ELR (cell line): ENCODE results near the gene SLC19A1.
A peak's percentile ranks its signal among the peaks of the same experiment; 100 is the strongest.

Source experiments
- DNase-seq: peaks from one replicate; pipeline ENCODE4 v3.0.0-alpha.2; 2015; ENCODE audit warnings: low read depth

Gene SLC19A1

DNA sequence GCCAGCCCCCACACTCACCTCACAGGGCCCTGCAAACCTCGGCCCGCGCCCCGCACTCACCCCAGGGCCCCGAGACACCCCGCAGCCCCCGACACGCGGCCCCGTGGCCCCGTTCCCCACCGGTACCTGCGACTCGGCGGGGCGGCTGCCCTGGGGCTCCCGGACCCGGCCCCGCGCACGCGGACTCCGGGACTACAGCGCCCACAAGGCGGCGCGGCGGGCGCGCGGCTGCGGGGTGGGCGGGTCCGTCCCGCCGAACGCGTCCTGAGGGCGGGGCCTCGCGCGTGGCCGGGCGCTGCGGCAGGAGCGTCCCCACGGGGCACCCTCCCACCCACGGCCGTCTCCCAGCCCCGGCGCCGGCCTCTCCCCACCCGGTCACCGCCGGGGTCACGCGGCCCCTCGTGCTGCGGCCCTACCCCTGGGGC lies at the start of gene SLC19A1:
Gene SLC19A1, minus strand, starts transcription at position 199 of the 425 bp plus-strand sequence. CDS start 4,481 bp downstream, outside the sequence.
- peak; percentile 69 for DNase-seq

- no peak for DNase-seq
These were observed 49.5 kb upstream of the SLC19A1 start for GRCh38 chr21:45591619-45592207.

DNA sequence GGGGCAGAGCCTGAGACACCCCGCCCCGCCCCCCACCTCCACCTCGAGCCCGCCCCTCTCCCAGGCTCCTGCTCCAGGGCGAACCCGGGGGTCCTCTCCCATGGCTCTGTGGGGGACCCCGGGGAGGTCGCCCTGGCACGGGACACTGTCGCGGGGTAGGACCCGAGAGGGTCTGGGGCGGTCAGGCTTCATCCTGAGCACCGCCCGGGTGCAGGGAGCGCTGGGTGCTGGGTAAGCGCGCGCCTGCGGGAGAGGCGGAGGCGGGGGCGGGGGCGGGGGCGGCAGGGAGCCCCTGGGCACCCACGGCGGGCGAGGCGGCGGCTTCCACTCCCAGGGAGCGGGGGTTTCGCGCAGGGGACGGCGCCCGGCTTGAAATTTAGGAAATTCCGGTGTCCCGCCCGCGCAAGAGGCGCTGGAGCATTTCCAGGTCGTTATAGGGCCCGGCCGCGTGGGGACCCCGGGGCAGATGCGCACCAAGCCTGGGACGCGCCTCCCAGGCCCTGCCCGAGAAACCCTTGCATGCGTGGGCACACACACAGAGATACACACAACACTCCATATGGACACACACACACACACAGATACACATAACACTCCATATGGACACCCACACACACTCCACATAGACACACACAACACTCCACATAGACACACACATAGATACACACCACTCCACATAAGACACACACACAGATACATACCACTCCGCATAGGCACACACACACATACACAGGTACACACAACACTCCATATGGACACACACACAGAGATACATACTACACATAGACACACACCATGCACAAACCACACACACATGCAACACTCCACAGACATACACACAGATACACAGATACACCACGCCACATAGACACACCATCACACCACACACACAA lies 48.7 kb upstream of the SLC19A1 start:
- no peak for DNase-seq

DNA sequence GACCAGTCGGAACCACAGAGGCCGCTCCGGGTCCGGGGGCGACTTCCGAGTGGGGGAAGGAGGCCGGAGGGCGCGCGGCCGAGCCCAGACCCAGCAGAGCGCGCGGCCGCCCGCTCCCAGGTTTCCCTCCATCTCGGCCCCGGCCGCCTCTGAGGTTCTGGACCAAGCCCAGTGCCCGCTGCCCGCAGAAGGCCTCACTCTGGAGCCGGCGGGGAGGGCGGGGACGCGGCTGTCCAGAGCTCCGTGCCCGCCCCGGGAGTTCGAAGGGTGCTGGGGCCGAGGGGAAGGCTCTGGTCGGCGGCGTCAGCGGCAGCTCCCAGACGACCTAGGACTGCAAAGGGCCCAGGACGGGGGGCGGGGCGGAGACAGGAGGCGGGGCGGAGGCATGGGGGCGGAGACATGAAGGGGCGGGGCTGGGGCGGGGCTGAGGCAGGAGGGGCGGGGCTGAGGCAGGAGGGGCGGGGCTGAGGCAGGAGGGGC lies 48.0 kb upstream of the SLC19A1 start:
- DNase-seq, result no peak

DNA sequence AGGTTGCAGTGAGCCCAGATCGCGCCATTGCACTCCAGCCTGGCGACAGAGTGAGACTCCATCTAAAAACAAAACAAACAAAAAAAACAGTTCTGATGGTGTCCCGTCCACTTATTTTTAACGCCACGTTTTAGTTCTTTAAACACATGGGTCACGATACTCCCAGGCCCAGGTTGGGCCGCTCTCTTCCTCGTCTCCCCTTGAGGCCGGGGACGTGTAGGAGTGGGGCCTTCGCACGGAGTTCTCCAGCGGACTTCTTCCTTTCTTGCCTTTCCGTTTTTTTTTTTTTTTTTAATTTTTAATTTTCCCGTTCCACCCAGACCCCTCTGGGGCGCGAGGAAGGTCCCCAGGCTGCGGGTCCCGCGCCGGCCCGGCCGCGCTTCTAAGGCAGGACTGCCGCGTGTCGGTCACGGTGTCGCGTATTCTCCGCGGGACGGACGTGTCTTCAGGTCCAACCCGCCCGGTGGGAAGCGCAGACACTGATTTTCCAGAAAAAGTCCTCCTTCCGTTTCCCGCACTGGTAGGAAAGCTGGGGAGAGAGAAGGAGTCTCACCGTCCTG lies 47.5 kb upstream of the SLC19A1 start:
- DNase-seq, result no peak

DNA sequence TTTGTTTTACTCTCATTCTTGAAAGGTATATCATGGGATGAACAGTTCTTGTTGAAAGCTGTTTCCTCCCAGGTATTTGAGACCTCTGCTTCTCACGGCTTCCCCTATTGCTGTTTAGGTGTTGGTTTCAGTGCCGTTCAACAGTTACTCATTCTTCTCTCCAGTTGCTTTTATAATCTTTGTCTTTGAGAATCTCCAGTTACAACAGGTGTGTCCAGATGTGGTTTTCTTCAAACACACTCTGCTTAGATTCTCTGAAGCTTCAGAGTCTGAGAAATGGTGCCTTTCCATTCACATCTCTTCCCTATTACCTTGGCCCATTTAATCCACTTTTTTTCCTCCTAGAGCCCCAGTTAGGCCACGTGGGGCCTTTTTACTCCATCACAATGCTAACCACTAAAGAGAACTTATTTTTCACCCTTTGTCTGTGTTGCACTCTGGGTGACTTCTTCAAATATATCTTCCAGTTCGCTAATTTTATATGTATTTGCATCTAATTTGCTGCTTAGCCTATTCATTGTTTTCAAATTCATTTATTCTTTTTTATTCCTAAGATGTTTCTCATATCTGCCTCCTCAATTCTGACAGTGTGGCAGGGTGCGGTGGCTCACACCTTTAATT lies 46.7 kb upstream of the SLC19A1 start:
- no peak for DNase-seq

- DNase-seq, result no peak
These were observed 46.0 kb upstream of the SLC19A1 start for GRCh38 chr21:45588086-45588825.

GRCh38 chr21:45586289-45586858 lies 44.1 kb upstream of the SLC19A1 start:
- peak; percentile 26 for DNase-seq

DNA sequence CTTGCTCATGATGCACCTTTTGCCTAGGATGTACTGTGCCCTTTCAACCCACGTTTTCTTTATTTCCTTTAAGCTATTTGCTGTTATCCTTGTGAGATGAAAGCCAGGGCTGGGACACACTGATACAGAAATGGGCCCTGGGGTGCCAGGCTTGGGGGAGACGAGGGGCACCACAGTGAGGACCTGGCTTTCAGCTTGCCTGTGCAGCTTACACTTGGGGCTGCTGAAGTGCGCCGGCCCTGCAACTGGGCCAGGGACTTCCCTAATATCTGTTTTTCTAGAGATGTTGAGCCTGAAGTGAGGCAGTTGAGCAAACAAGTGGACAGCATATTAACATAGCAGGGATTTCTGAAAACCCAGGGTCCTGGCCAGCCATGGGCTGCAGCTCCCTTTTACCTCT lies 42.5 kb upstream of the SLC19A1 start:
- DNase-seq, result no peak

DNA sequence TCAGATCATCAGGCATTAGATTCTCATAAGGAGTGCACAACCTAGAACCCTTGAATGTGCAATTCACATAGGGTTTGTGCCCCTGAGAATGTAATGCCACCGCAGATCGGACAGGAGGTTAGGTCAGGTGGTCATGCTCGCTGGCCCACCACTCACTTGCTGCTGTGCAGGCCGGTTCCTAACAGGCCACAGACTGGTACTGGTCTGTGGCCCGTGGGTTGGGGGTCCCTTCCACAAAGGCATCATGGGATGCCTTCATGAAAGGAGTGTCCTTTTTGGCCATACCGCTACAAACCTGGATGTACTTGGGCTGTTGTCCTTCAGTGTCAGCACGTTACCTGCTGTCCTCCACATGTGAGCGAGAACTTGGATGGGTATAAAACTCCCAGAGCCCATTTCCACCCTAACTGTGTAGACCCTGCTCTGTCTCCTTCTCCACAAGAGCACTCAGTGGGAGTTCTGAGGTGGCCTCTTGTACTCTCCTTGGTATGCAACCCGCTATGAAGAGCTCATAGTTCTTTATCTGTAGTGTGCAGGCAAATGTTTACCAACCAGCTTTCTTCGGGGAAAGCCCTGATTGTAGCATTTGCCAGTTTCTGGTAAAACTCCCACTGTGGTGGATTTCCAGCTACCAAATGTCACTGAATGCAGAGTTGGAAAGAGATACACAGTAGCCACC lies 41.7 kb upstream of the SLC19A1 start:
- no peak for DNase-seq

DNA sequence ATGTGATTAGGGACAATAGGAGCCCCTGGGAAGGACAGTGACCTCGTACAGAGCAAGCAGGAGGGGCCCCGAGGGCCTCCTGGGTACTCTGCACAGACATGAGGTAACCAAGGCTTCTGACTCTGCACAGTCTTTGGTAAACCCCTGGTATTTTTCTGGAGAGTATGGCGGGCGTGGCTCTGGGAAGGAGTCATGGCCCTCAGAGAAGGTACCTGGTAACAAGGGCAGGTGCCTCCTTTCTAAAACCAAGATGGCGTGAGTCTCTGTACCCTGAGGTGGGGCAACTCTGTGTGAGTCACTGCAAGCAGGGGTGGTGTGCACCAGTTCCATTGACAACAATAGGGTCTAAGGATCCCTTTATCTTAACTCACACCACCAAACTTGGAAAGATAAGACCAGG lies 39.9 kb upstream of the SLC19A1 start:
- DNase-seq, result no peak

GRCh38 chr21:45581322-45581712 lies 39.1 kb upstream of the SLC19A1 start:
- DNase-seq, result no peak

DNA sequence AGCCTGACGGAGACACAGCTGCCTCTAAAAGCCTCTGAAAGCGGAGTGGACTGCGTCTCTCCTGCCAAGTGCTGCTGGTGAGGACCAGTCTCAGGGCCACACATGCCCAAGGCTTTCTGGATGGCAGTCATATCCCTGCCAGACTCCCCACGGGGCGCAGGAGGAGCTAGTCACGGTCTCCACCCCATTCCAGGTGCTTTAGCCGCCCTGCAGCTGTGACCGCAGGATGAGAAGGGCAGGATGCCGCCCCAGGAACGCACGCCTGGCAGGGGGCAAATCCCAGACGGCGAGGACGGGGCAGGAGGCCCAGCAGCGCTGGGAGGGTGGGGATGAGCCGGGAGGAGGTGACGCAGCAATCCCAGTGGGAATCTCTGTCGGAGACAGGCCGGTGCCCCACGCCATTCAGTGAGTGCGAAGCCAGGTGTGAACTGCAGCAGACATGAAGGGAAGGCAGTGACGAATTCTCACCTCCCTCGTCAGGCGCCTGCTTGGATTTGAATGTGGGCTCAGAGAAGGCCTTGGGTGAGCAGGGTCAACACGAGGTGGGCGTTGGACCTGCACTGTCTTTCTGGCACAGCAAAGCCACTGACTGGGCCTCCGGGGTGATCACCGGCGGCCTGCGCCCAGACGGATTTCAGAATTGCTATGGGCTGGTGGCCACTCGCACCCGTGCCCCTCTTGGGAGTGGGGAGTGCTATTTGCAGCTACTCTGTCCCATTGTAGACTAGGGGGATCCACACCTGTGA lies 38.5 kb upstream of the SLC19A1 start:
- no peak for DNase-seq

DNA sequence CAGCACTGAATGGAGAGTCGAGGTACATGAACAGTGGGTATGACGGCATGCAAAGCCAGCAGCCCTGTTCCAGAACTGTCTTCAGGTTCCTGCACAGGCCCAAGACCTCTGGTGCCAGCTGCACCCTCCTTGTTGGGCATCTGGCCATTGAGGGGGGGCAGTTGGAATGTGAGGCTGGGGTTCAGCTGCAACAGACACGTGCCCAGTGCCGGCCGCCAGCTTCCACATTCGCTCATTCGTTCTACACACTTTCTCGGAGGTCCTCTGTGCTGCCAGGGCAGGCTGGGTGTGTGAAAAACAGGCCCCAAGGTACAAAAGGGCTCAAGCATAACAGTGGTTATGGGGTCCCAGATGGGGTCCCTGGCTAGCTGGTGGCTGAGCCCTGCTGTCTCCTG lies 37.9 kb upstream of the SLC19A1 start:
- DNase-seq, result no peak

DNA sequence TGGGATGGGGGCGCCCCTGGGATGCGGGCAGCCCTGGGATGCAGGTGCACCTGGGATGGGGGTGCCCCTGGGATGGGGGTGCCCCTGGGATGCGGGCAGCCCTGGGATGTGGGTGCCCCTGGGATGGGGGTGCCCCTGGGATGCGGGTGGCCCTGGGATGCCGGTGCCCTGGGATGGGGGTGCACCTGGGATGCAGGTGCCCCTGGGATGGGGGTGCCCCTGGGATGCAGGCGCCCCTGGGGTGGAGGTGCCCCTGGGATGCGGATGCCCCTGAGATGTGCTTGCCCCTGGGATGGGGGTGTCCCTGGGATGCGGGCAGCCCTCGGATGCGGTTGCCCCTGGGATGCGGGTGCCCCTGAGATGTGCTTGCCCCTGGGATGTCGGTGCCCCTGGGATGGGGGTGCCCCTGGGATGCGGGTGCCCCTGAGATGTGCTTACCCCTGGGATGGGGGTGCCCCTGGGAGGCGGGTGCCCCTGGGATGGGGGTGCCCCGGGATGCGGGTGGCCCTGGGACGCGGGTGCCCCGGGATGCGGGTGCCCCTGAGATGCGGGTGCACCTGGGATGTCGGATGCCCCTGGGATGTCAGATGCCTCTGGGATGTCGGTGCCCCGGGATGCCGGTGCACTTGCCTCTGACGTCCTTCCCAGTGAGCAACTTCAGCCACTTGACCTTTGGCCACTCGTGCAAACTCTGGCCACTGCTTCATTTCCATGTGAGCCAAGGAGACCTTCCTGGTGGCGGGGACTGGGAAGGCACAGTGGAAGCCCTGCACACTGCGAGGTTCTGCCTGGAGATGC lies 37.3 kb upstream of the SLC19A1 start:
- DNase-seq, result no peak

- DNase-seq, result no peak
These were observed 36.7 kb upstream of the SLC19A1 start for GRCh38 chr21:45578811-45579381.

- no peak for DNase-seq
These were observed 36.0 kb upstream of the SLC19A1 start for GRCh38 chr21:45578176-45578801.

- no peak for DNase-seq
These were observed 35.5 kb upstream of the SLC19A1 start for GRCh38 chr21:45577801-45578175.
